K562 (cell line): Measurements from ENCODE around the gene WDFY2. TPM values are rescaled to one million over a fixed set of nuclear protein-coding genes. Genes with fewer than 3 reads are reported as not detected.

Experiments used
- ELF4 ChIP-seq: fragments of 450-650 bp; formaldehyde crosslinking; IDR thresholded peaks from 2 replicates; pipeline ENCODE4 v1.4.0; 2022; ENCODE audit warnings: missing genetic modification characterization
- EP400 ChIP-seq: fragments of 450-650 bp; IDR thresholded peaks from 2 replicates; pipeline ENCODE4 v1.6.1; 2017; ENCODE audit warnings: antibody characterized with exemption, mild to moderate bottlenecking, moderate library complexity
- KLF1 ChIP-seq: fragments of 450-650 bp; IDR thresholded peaks from 2 replicates; pipeline ENCODE4 v1.6.1; 2016; ENCODE audit warnings: missing genetic modification characterization, missing compliant biosample characterization
- MXI1 ChIP-seq: IDR thresholded peaks from 2 replicates; pipeline ENCODE4 v1.6.1; 2011; ENCODE audit warnings: low read depth, mild to moderate bottlenecking, improper control_type of control experiment, low read length
- polyA plus RNA-seq, 8 experiments: library from polyadenylated mRNA; depleted of rRNA in 4 of 8; stranded (reverse) in 5 of 8; unstranded in 3 of 8; fragments of >200 nt; fragmentation: Nextera tagmentation in 2 of 8; fragmentation: Illumina TruSeq in 1 of 8; extraction: Ambion mirVana in 2 of 8; extraction: Trizol in 1 of 8; gene quantifications; 2 replicates each; pipeline versions ENCODE4 v1.2.1 to v1.2.3, GENCODE V29; 2011 to 2014; ENCODE audit warnings: inconsistent platforms in 1 of 8, missing spikeins in 1 of 8
- total RNA-seq, 7 experiments: library from RNA; depleted of rRNA in 6 of 7; stranded (reverse); fragments of >200 nt in 6 of 7; fragmentation: Illumina TruSeq in 2 of 7; extraction: Trizol in 2 of 7; gene quantifications; 2 replicates each; pipeline versions ENCODE4 v1.2.1 to v1.2.3, GENCODE V29; 2011 to 2021; ENCODE audit warnings: low replicate concordance in 1 of 7
- TF ChIP-seq, protein P1 (sequence below), 2 experiments: fragments of 450-650 bp in 1 of 2; sonication (generic) in 1 of 2; formaldehyde crosslinking in 1 of 2; IDR thresholded peaks; 2 replicates each; pipeline versions ENCODE4 v1.7.1 to v1.9.0; 2016 to 2022; ENCODE audit warnings: inconsistent platforms in 1 of 2, mild to moderate bottlenecking in 1 of 2, missing genetic modification reagents in 1 of 2

The WDFY2 gene
- total and polyA plus RNA-seq, 9 of the 15 experiments (the other 6 are each of a cell fraction or from before 2014, with no cell fraction given): 0.66 to 6.4 (median 4.4) TPM

DNA sequence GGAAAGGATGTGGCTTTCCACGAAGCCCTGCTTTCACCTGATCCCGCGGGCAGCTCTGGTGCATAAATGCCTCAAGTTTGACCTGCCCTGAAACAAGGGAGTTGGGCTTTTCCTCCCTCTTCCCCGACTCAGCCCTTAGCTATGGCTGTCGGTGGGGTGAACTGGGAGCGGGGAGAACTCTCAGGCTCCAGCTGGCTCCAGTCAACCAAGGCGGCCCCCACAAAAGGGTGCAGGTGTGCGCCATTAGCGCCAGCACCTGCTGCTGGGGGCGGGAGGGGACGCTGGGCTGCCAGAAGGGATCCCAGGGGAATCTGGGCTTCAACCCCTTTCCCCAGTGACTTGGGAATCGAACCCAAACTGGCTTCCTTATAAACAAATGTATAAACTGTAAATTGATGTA is 226.8 kb downstream of the WDFY2 start (continued):
- no peak for TF ChIP-seq ELF4 (CRISPR knock-in tag)
- TF ChIP-seq EP400: no peak
- TF ChIP-seq, protein P1, sequence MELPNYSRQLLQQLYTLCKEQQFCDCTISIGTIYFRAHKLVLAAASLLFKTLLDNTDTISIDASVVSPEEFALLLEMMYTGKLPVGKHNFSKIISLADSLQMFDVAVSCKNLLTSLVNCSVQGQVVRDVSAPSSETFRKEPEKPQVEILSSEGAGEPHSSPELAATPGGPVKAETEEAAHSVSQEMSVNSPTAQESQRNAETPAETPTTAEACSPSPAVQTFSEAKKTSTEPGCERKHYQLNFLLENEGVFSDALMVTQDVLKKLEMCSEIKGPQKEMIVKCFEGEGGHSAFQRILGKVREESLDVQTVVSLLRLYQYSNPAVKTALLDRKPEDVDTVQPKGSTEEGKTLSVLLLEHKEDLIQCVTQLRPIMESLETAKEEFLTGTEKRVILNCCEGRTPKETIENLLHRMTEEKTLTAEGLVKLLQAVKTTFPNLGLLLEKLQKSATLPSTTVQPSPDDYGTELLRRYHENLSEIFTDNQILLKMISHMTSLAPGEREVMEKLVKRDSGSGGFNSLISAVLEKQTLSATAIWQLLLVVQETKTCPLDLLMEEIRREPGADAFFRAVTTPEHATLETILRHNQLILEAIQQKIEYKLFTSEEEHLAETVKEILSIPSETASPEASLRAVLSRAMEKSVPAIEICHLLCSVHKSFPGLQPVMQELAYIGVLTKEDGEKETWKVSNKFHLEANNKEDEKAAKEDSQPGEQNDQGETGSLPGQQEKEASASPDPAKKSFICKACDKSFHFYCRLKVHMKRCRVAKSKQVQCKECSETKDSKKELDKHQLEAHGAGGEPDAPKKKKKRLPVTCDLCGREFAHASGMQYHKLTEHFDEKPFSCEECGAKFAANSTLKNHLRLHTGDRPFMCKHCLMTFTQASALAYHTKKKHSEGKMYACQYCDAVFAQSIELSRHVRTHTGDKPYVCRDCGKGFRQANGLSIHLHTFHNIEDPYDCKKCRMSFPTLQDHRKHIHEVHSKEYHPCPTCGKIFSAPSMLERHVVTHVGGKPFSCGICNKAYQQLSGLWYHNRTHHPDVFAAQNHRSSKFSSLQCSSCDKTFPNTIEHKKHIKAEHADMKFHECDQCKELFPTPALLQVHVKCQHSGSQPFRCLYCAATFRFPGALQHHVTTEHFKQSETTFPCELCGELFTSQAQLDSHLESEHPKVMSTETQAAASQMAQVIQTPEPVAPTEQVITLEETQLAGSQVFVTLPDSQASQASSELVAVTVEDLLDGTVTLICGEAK (IDR thresholded peaks at IDR 0.05): no peak
- TF ChIP-seq, protein P1 (CRISPR knock-in tag; IDR thresholded peaks at IDR 0.05): no peak
- no peak for TF ChIP-seq KLF1
- no peak for TF ChIP-seq MXI1
